NCI-H1048 (cell line): ENCODE data around the gene RAET1E.
"Not testable (repeated sequence)": the region's sequence is repeated elsewhere in the genome, so short reads cannot be mapped to it uniquely, and the experiment has no call there.

Source experiments
- DNase-seq: peaks from one replicate; lab custom pipeline; 2025; lab: John Stamatoyannopoulos, UW

RAET1E gene

GRCh38 chr6:149889326-149889725 is 8.6 kb downstream of the RAET1E start:
- DNase-seq = no peak

GRCh38 chr6:149888659-149889058 is 9.3 kb downstream of the RAET1E start:
- no peak for DNase-seq

GRCh38 chr6:149888093-149888492 is 9.8 kb downstream of the RAET1E start:
- DNase-seq = no peak

DNA sequence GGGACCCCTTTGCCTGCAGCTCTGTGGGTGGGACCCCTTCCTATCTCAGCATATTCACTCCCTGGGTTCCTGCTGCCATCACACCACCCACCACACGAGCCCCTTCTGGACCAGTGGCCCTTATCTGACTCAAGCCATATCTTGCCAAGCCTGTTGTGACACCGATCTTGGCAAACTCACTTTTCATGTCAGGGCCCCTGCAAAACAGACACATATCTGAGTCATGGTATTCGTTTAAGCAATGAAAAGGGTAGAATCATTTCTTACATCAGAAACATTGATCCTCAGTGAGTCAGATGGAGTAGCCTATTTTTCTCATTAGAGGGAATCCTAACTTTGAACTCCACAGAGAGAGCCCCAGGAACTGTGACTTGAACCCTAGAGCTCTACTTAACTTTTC is 10.6 kb downstream of the RAET1E start:
- no peak for DNase-seq

DNA sequence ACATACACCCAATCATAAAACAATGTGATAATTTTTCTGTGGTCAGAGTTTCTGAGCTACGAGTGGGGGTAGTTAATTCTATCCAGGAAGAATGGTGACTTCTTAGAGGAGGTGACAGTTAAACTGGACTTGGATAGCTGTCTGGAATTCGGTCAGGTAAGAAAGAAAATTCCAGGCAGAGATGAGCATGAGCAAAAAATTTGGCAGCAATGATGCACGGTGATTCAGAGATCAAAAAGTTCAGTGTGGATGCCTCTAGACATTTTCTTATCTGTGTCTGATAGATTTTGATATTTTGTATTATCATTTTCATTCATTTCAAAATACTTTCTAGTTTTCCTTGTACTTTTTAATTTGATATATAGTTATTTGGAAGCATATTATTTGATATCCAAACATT is 12.0 kb downstream of the RAET1E start:
- DNase-seq = no peak

- DNase-seq = no peak
These were observed 13.3 kb downstream of the RAET1E start for GRCh38 chr6:149884617-149885016.

- no peak for DNase-seq
These were observed 13.7 kb downstream of the RAET1E start for GRCh38 chr6:149884215-149884614.

- no peak for DNase-seq
These were observed 16.1 kb downstream of the RAET1E start for GRCh38 chr6:149881860-149882259.

DNA sequence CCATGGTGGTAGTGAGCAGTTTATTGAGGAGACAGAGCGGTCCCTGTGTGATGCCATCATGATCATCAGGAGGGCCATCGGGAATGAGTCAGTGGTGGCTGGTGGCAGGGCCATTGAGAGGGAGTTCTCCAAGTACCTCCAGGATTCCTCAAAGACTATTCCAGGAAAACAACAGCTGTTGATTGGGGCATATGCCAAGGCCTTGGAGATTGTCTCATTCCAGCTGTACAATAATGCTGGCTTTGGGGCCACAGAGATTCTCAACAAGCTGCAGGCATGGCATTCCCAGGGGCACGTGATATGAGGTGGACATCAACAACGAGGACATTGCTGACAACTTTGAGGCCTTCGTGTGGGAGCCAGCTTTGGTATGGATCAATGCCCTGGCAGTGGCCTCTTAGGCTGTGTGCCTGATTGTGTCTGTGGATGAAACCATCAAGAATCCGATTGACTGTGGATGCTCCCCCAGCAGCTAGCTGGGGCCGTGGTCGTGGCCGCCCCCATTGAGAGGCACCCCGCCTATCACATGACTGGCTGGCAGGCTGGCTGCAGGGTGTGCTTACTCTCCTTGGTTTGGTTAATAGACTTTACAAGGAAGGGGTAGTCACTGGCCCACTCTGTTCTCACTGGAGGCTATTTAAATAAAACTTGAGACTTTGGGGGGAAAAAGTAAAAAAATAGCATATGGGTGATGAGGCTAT is 16.7 kb downstream of the RAET1E start:
- DNase-seq = no peak

- no peak for DNase-seq
These were observed 20.3 kb downstream of the RAET1E start for GRCh38 chr6:149877659-149878058.

DNA sequence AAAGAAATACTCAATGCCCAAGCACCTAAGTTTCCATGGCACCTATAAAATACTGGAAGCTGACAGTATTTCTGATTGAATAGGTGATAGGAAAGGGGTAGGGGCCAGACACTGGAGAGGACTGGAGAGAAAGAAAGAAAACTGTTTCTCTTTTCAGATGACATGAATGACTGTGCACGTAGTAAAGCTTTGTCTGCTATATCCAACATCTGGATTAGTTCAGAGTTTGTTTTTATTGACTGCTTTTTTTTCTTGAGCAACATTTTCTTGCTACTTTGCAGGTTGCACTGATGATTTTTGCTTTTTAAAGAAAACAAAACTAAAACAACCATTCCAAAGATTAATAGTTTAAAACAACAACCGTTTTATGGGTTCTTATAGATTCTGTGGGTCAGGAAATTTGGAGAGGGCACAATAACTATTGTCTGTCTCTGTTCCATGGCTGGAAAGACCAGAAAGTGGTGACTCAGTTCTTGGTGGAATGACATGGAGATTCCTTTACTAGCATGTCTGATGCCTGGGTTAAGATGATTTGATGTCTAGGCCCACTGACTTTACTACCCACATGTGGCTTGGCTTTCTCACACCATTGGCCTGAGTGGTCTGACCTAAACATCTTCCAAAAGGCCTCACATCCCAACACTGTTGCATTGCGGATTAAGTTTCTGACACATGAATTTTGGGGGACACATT is 21.5 kb downstream of the RAET1E start:
- no peak for DNase-seq

DNA sequence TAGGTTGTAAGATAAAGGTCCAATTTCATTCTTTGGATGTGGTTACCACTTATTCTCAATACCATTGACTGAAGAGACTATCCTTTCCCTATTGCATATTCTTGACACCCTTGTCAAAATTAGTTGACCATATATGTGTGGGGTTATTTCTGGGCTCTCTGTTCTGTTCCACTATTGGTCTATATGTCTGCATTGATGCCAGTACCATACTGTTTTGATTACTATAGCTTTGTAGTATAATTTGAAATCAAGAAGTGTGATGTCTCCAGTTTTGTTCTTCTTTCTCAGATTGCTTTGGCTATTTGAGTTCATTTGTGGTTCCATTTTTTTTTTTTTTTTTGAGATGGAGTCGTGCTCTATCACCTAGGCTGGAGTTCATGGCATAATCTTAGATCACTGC is 25.7 kb downstream of the RAET1E start:
- DNase-seq = no peak

DNA sequence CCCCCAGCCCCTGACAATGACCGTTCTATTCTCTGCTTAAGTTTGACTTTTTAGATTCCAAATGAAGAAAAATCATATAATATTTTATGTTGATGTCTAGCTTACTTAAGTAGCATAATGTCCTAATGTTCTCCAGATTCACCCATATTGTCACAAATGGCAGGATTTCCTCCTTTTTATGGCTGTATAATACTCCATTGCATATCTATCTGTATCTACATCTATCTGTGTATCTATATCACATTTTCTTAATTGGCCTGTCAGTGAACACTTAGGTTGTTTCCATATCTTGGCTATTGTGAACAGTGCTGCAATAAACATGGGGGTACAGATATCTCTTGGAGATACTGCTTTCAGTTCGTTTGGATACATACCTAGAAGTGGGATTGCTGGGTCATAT is 26.7 kb downstream of the RAET1E start:
- no peak for DNase-seq

GRCh38 chr6:149869275-149869892 is 28.5 kb downstream of the RAET1E start:
- no peak for DNase-seq

- no peak for DNase-seq
These were observed 29.9 kb downstream of the RAET1E start for GRCh38 chr6:149867876-149868640.

GRCh38 chr6:149864578-149865535 is 33.1 kb downstream of the RAET1E start:
- no peak for DNase-seq

DNA sequence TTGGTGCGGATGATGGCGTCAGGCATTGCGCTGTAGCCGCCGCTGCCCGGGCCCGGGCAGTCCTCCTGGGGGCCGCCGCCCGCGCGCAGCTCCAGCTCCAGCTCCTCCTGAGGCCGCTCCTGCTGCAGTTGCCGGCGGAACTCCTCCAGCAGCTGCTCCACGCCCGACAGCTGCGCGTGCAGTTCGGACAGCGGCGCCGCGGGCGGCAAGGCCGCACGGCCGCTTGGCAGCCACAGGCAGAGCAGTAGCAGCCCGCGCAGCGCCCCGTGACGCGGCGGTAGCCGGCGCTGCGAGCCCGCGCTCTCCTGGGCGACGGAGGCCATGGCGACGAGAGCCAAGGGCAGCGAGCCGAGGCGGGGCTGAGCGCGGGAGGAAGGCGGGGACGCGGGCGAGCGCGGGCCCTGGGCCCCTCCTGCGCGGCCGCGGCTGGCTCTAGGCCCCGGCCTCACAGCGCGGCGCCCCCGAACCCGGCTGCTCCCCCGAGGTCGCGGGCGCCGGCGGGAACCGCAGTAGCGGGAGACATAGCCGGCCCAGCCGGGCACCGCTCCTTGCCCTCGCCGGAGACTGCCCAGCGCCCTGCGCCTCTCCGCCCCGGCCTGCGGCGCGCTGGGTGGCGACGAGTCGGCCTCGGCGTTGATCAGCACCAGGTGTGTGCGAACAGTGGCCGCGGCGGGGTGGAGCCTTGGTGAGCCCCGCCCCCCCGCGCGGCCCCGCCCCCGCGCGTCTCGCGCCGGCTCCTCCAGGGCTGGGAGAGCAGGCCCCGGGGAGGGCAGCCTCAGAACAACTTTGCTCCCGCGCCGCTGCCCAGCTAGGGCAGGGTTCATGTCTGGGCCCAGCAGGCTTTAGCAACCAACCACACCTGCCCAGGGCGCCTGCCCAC is 34.0 kb downstream of the RAET1E start, which contains the start of gene LRP11:
TSS of gene LRP11 (minus strand) at position 662 of the 880 bp plus-strand sequence. CDS start at position 323, 339 bp downstream.
- peak; percentile 65 for DNase-seq

DNA sequence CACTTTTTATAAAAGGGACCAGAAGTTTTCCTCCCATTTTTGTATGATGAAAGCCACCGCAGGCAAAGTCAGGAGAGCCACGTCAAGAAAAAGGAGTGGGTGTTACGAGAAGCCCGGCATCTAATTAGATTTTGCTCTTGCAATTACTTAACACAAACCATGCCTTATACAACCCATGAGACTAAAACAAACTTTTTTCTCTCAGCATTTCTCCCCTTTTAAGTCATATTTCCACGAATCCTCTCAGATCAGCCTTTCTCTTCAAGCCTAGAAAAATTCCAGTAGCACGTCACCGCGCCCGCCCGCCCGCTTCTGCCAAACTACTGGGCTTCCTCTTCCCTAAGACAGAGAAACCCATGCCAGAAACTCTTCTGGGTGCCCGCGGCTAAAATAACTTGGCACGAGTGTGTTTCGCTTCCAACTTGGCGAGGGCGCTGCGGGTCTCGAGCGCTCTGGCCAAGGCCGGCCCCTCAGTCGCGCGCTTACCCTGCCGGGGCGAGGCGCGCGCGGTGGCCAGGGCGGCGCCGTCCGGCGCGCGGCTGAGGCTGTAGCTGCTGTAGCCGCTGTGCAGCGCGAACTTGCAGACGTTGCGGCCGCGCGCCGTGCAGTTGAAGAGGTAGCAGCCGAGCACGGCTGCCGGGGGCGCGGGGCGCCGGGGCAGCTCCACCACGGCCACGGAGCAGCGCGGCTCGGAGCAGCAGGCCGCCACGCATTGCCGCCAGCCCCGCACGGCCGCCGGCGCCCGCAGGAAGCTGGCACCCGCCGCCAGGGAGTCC is 34.8 kb downstream of the RAET1E start:
- peak; percentile 64 for DNase-seq

DNA sequence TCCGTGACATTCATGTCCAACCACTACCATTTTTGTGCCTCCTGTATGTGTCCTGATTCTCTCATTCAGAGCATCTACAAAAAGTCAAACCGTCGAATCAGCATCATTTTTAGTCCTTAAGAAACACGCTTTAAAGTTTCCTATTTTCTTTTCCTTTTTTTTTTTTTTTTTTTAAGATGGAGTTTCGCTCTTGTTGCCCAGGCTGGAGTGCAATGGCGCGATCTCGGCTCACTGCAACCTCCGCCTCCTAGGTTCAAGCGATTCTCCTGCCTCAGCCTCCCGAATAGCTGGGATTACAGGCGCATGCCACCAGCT is 35.5 kb downstream of the RAET1E start:
- not testable (repeated sequence) for DNase-seq
